Measurements from ENCODE around the gene PDZRN3.

The PDZRN3 gene

GRCh38 chr3:73555076-73555475 is 69.7 kb downstream of the PDZRN3 start:
- DNase-seq, result no peak

- DNase-seq, result no peak
Measured at GRCh38 chr3:73552700-73553099, 72.0 kb downstream of the PDZRN3 start.

- no peak for DNase-seq
Measured at GRCh38 chr3:73550032-73550431, 74.7 kb downstream of the PDZRN3 start.

- no peak for DNase-seq
Measured at GRCh38 chr3:73549051-73549600, 75.6 kb downstream of the PDZRN3 start.

GRCh38 chr3:73548436-73548835 is 76.3 kb downstream of the PDZRN3 start:
- DNase-seq, result no peak

GRCh38 chr3:73547427-73548248 is 77.1 kb downstream of the PDZRN3 start:
- no peak for DNase-seq

GRCh38 chr3:73546961-73547360 is 77.8 kb downstream of the PDZRN3 start:
- DNase-seq, result no peak

- no peak for DNase-seq
Measured at GRCh38 chr3:73543412-73543811, 81.3 kb downstream of the PDZRN3 start.

GRCh38 chr3:73542136-73542535 is 82.6 kb downstream of the PDZRN3 start:
- DNase-seq, result no peak

- no peak for DNase-seq
Measured at GRCh38 chr3:73540969-73541740, 83.6 kb downstream of the PDZRN3 start.

GRCh38 chr3:73538486-73538885 is 86.3 kb downstream of the PDZRN3 start:
- DNase-seq, result no peak

GRCh38 chr3:73536952-73537351 is 87.8 kb downstream of the PDZRN3 start:
- no peak for DNase-seq

- no peak for DNase-seq
Measured at GRCh38 chr3:73536336-73536895, 88.3 kb downstream of the PDZRN3 start.

GRCh38 chr3:73535931-73536330 is 88.8 kb downstream of the PDZRN3 start:
- no peak for DNase-seq

- no peak for DNase-seq
Measured at GRCh38 chr3:73535137-73535536, 89.6 kb downstream of the PDZRN3 start.

- no peak for DNase-seq
Measured at GRCh38 chr3:73530022-73530396, 94.7 kb downstream of the PDZRN3 start.

GRCh38 chr3:73529308-73530021 is 95.3 kb downstream of the PDZRN3 start:
- DNase-seq, result no peak

- no peak for DNase-seq
Measured at GRCh38 chr3:73525591-73525990, 99.2 kb downstream of the PDZRN3 start.

GRCh38 chr3:73523661-73524060 is 101.1 kb downstream of the PDZRN3 start:
- no peak for DNase-seq

- no peak for DNase-seq
Measured at GRCh38 chr3:73521734-73522336, 102.9 kb downstream of the PDZRN3 start.

- no peak for DNase-seq
Measured at GRCh38 chr3:73520931-73521461, 103.7 kb downstream of the PDZRN3 start.

- DNase-seq, result no peak
Measured at GRCh38 chr3:73516631-73517030, 108.1 kb downstream of the PDZRN3 start.
